Cerebellar nuclear complex (tissue), 1 donor: ENCODE results near the gene LFNG.

Experiments
- DNase-seq, 2 experiments: peaks; one replicate each; lab custom pipeline; 2025; lab: John Stamatoyannopoulos, UW

Gene LFNG

GRCh38 chr7:2503056-2503941 lies 16.3 kb upstream of the LFNG start:
- no peak for DNase-seq

GRCh38 chr7:2504128-2504888 lies 15.3 kb upstream of the LFNG start:
- DNase-seq: no peak

DNA sequence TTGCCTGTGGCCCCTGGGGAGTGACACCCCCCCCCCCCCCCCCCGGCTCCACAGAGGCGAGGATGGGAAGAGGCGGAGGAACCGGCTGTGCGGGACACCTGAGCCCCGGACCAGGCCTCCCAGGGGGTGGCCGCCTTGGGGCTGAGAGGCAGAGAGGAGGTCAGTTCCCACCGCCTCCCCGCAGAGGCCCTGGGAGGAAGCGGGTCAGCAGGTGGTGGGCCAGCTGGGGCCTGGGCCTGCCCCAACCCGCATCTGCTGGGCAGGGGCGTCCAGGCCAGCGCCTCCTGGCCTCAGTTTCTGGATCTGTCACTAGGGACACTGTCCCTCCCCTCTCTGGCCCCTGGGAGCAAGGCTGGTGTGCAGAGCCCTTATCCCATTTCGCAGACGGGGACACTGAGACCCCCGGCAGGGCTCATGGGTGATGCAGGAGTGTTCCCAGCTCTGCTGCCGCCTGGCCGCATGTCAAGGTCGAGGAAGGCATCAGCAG lies 14.6 kb upstream of the LFNG start:
- DNase-seq: no peak

DNA sequence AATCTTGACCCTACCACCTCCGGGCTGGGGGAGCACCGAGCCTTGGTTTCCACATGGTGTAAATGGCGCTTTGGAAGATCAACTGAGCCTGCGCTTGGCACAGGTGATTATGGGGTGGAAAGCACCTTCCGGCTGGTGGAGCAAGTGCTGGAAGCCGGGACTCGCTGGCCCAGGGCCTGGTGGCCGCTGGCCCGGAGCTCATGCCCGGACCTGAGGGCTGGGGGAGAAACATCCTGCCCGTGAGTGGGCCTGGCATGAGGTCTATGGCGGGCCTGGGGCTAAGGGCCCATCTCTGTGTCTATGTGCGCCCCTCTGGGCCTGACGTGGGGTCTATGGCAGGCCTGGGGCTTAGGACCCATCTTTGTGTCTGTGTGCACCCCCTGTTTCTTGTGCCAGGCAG lies 14.2 kb upstream of the LFNG start:
- no peak for DNase-seq

GRCh38 chr7:2507208-2507916 lies 12.2 kb upstream of the LFNG start:
- DNase-seq: no peak

DNA sequence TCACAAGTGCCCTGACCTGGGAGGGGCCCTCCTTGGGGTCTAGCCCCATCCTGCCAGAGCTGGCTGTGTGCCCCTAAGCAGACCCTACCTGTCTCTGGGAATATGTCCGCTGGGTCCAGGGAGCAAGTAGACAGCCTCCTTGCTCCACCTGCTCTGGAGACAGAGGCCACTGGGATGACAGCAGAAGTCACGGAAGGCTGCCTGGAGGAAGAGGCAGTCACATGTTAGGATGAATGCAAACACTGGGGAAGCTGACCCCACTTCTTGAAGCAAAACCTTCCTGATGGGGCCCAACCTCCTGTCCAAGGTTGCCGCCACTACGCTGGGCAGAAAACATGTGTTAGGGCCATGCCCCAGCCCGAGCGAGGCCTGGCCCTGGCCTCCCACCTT lies 11.7 kb upstream of the LFNG start:
- DNase-seq: no peak

DNA sequence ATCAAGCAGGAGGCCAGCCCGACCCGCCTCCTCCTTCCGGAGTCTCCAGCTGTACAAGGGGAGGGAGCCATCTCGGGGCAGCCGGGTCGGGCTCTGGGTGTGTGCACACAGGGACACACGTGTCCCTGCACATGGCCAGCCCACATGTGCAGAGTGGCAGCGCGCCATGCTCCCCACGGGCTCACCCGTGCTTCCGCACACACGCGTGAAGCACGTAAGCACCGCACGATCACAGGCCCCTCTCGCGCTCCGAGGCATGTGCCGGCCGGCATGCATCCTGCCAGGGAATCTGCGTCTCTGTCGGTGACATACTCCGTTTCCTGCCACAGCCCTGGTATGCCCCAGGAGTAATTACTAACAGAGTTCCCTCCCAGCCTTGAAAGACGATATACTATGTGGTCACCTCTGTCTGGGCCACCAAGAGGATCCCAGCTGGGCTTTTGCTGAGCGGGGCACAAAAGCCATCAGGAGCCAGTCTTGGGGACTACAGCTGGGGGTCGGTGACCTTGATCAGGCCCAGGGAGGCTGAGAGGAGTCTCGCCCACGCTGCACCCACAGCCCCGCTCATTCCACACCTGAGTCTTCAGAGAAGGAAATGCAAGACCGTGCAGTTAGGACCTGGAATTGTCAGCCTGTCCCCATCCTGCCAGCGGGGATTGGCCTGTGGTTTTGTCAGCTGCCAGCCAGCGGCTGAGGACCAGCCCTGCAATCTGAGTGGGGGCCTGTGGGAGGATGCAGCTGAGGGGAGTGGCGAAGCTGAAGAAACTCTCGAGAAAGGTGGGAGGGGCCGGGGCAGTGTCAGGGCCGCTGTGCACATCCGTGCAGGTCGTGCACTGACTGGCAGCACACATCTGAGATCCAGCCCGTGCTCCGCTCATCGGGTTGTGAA lies 11.0 kb upstream of the LFNG start:
- DNase-seq: no peak

DNA sequence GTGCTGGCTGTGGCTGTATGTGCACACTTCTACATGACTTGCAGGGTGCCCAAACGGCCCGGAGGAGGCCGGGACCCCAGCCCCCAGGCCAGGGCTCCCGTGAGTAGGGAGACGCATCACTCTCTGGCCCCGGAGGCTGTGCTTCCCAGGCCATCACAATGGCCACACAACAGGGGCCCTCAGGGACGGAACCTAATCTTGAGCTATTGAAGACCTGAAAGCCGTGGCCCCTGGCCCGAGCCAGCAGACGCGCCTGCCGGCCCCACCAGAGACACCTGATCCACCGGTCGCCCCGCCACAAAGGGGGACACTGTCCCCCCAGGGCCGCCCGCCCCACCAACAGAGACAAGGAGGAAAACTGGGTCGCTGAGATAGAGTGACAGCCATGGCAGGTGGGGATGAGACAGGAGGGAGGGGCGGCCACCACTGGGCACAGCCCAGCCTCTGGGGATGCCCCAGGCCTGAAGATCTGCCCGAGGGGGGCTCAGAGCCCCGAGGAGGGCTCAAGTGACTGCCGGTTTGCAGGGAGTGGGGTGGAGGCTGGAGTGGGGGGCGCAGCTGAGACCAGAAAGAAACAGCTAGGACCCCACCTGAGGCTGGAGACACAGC lies 10.2 kb upstream of the LFNG start:
- no peak for DNase-seq

DNA sequence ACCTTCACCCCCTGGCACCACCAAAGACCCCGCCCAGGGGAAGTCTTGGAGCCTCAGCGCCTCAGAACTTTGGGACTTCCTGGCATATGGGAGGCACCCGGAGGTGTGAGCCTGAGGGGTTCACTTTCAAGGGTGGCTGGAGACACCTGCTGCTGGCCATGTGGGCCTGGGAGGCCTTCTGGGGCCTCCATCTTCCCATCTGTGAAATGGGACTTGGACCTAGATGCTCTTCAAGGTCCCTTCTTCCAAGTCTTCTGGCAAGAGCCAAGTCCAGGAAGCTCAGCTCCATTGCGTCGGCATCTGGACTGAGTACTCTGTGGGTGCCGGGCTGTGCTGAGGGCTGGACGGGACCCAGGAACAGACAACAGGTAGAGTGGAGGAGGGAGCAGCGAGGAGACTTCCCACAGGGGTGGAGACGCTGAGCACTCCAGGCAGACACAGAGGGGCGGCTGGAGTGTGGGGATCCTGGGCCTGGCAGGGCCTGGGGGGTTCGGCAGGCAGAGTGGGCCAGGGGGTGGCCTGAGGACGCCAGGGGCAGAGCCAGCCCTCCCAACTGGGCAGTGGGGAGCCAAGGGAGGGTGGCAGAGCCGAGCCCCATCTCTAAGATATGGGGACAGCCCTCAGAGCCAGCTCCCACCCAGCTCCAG lies 9.3 kb upstream of the LFNG start:
- DNase-seq: no peak

DNA sequence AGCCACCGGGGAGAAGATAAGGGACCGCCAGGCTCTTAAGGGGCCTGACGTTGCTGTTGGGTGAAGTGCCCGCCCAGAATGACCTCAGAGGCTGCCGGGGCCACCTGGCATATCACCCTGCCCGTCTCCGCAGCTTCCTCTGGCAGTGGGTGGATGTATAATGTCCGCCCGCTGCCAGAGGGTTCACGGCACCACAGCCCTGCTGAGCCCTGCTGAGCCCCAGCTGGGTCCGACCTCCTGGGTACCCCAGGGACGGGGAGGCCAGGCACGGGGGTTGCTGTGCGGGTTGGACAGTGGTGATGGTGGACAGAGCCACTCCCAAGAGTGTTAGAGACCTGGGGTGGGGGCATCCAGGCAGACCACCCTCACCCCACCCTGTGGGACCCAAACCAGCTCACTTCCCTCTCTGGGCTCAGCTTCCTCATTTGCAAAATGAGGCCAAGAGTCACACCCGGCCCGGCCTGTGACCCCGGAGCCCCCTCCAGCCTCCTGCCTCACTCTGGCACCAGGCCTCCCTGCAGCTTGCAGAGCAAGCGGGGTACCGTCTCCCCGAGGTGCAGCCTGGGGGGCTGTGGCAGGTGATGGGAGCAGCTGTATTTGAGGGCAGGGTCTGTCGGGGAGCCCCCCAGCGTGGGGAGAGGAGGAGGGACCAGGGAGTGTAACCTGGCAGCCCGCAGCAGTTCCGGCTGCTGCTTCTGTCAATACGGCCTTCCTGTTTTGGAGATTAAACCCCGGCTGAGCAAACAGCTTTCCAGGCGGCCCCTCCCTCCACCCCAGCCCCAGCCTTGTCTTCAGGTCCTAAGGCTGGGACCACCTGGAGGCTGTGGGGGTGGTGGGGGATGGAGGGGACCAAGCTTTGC lies 8.4 kb upstream of the LFNG start:
- no peak for DNase-seq

GRCh38 chr7:2511769-2512168 lies 7.8 kb upstream of the LFNG start:
- DNase-seq: no peak

DNA sequence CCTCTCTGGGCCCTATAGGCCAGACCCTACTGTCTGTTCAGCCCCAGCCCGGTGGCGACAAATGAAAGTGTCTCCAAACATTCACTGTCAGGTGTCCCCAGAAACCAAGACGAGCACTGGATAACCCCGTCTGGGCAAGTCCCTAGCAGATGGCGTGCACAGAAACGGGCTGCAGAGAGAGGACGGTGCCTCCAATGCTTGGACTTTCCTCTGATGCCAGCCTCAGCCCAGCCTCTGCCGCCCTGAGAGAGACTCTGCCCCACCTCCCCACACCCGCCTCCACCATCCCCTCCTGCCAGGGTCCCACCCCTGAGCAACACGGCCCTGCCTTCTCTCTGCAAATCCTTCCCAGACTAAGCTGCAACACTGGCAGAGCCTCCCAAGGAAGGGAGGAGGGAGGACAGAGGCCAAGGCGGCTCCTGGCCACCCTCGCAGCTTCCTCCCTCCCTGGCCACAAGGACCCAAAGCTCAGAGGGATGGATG lies 7.4 kb upstream of the LFNG start:
- DNase-seq: no peak

GRCh38 chr7:2512713-2513112 lies 6.9 kb upstream of the LFNG start:
- DNase-seq: no peak

DNA sequence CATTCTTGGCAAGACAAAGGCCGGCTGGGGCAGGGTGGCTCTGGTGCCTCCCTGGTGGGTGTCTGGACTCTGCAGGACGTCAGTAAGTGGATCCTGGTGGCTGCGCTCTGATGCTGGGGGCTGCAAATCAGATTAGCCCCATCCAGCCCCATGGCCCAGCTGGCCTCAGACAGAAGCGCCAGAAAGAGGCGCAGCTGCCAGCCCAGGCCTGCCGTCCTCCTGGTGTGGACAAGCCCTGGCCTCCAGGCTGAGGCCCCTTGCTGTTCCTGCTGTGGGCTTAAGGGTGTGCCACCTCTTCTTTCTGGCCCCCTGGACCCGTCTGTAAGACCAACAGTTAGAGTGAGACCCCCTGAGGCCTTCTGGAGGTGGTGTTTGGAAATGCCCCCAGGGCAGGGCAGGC lies 5.9 kb upstream of the LFNG start:
- no peak for DNase-seq

- DNase-seq: no peak
Measured at GRCh38 chr7:2514473-2515423, 4.8 kb upstream of the LFNG start.

GRCh38 chr7:2515424-2516193 lies 4.0 kb upstream of the LFNG start:
- no peak for DNase-seq

GRCh38 chr7:2516194-2516555 lies 3.4 kb upstream of the LFNG start:
- no peak for DNase-seq

GRCh38 chr7:2517026-2517425 lies 2.5 kb upstream of the LFNG start:
- no peak for DNase-seq
